SU-DHL-6 (cell line): ENCODE data around the gene RBM44.

Experiments used
- EZH2phosphoT487 ChIP-seq: fragments of 200-600 bp; sonication (generic), shearing (Covaris generic); conservative IDR thresholded peaks from 2 replicates; pipeline ENCODE4 v1.6.1; 2018; ENCODE audit warnings: mild to moderate bottlenecking, antibody characterized with exemption, low read length, moderate library complexity, mixed read lengths
- TF ChIP-seq, protein P1 (sequence below): fragments of 200-600 bp; sonication (generic); IDR thresholded peaks from one replicate; pipeline ENCODE4 v1.5.1; 2017; ENCODE audit warnings: antibody characterized with exemption, mild to moderate bottlenecking, low read length, moderate library complexity; ENCODE audit not compliant: insufficient read depth, poor library complexity, severe bottlenecking

DNA sequence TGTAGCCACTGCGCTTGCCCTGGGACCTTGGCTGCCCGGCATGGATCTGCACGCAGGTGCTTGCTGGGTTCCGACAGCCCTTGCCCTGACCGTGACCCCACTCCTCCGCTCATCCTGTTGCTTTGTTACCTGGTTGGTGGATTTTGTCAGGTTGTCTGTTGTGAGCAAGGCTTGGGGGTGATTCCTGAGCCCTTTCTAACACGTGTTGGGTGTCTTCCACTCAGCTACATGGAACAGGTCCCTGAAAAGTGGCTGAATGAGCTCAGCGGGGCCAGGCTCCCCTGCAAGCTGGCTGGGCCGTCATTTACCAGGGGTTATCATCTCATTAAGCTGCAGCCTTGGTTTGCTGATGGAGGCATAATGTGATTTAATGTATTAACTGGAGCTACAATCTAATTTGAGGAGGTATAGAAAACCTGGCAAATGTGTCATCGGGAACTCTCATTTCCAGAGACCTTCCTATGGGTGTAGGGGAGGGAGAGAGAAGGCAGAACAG lies 85.4 kb downstream of the RBM44 start:
- TF ChIP-seq, protein P1, sequence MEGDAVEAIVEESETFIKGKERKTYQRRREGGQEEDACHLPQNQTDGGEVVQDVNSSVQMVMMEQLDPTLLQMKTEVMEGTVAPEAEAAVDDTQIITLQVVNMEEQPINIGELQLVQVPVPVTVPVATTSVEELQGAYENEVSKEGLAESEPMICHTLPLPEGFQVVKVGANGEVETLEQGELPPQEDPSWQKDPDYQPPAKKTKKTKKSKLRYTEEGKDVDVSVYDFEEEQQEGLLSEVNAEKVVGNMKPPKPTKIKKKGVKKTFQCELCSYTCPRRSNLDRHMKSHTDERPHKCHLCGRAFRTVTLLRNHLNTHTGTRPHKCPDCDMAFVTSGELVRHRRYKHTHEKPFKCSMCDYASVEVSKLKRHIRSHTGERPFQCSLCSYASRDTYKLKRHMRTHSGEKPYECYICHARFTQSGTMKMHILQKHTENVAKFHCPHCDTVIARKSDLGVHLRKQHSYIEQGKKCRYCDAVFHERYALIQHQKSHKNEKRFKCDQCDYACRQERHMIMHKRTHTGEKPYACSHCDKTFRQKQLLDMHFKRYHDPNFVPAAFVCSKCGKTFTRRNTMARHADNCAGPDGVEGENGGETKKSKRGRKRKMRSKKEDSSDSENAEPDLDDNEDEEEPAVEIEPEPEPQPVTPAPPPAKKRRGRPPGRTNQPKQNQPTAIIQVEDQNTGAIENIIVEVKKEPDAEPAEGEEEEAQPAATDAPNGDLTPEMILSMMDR = no peak
- no peak for TF ChIP-seq EZH2phosphoT487
